ENCODE results near the gene DYNC2LI1.

The DYNC2LI1 gene

DNA sequence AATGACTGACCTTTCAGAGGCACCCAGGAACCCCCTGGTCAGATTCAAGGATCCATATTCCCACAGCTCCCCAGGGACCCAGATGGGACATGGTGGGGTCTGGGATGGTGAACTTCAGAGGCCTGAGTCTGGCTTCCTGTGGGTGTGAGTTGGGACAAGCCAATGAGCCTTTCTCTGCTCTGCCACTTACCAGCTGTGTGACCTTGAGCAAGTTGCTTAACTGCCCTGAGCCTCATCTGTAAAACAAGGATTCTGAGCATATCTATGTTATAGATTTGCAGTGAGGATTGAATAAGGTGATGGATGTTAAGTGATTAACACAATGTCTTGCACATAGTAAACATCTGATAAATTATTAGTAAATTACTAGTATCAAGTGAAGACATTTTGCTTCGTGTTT, 71.3 kb downstream of the DYNC2LI1 start:
- no peaks in the 10 kb centered on the region for H3K4me1 ChIP-seq (ENCODE audit: insufficient read depth, poor library complexity, severe bottlenecking)
- no peaks in the 10 kb centered on the region for H3K36me3 ChIP-seq (ENCODE audit: low read depth)
- no peaks in the 10 kb centered on the region for H3K27me3 ChIP-seq (ENCODE audit: insufficient read depth, poor library complexity, severe bottlenecking)
- TF ChIP-seq CTCF (IDR thresholded peaks at IDR 0.05; ENCODE audit: poor library complexity, severe bottlenecking), result no peak
- H3K9me3 ChIP-seq (ENCODE audit: severe bottlenecking), result no peaks in the 10 kb centered on the region
- no peak overlapping the region for H3K4me3 ChIP-seq (ENCODE audit: severe bottlenecking)
- H3K27ac ChIP-seq (ENCODE audit: poor library complexity, severe bottlenecking), result no peak overlapping the region
- DNase-seq (ENCODE audit: low spot score) (no peak), ATAC-seq (ENCODE audit: low read depth) (no peak)

DNA sequence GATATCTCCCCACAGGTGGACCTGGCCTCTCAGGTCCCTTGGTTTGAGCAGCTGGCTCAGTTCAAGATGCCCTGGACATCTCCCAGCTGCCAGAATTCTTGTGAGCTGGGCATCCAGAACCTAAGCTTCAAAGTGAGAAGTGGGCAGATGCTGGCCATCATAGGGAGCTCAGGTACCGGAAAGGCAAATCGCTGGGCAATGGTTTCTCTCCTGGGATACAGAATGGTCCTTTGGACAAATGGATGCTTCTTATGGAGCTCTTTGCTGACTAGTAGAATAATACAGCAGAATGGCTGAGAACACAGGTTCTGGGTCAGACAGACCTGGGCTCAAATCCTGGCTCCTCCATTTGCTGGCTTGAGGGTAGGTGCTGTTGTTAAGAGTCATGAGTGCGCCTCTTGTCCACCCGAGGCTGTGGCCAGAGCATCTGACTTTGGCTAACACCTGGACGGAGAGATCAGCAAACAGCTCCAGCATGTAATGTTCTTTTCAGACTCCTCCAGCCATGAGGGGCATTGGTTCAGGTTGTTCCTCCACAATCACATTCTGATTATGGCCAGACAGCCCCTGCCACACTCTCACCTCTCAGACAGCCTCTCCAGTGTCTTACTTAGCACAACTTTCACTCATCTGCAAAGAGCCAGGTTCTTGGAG, 72.4 kb downstream of the DYNC2LI1 start:
- no peak for DNase-seq (ENCODE audit: low spot score)
- H3K9me3 ChIP-seq (ENCODE audit: severe bottlenecking), result no peaks in the 10 kb centered on the region
- H3K36me3 ChIP-seq (ENCODE audit: low read depth), result no peaks in the 10 kb centered on the region
- no peak for TF ChIP-seq CTCF (IDR thresholded peaks at IDR 0.05; ENCODE audit: poor library complexity, severe bottlenecking)
- no peak for ATAC-seq (ENCODE audit: low read depth)
- no peak overlapping the region for H3K4me3 ChIP-seq (ENCODE audit: severe bottlenecking)
- H3K27me3 ChIP-seq (ENCODE audit: insufficient read depth, poor library complexity, severe bottlenecking), result no peaks in the 10 kb centered on the region
- H3K4me1 ChIP-seq (ENCODE audit: insufficient read depth, poor library complexity, severe bottlenecking), result no peaks in the 10 kb centered on the region
- H3K27ac ChIP-seq (ENCODE audit: poor library complexity, severe bottlenecking), result no peak overlapping the region

DNA sequence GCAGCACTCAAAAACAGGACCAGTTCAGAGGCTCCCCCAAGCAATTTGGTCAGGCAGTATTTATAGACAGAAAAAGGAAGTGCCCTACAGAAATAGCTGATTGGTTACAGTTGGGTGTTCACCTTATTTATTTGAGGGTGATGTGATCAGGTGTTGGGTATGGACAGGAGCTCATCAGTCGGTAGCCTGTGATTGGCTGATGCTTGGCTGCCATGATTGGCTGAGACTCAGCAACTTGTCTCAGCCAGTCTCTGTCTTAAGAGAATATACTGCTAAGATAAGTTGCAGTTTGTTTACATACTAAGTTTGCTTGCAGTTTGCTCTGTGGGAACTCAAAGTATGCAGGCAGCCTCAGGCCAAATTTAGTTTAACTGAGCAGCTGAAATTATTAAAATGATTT, 74.4 kb downstream of the DYNC2LI1 start:
- Histone ChIP-seq H3K4me3 (ENCODE audit: severe bottlenecking) (no peak overlapping the region), H3K27me3 (ENCODE audit: insufficient read depth, poor library complexity, severe bottlenecking) (no peaks in the 10 kb centered on the region), H3K9me3 (ENCODE audit: severe bottlenecking) (no peaks in the 10 kb centered on the region), H3K36me3 (ENCODE audit: low read depth) (no peaks in the 10 kb centered on the region), H3K4me1 (ENCODE audit: insufficient read depth, poor library complexity, severe bottlenecking) (no peaks in the 10 kb centered on the region), H3K27ac (ENCODE audit: poor library complexity, severe bottlenecking) (no peak overlapping the region)
- no peak for TF ChIP-seq CTCF (IDR thresholded peaks at IDR 0.05; ENCODE audit: poor library complexity, severe bottlenecking)
- peak; percentile 73 for ATAC-seq (ENCODE audit: low read depth)
- no peak for DNase-seq (ENCODE audit: low spot score)

DNA sequence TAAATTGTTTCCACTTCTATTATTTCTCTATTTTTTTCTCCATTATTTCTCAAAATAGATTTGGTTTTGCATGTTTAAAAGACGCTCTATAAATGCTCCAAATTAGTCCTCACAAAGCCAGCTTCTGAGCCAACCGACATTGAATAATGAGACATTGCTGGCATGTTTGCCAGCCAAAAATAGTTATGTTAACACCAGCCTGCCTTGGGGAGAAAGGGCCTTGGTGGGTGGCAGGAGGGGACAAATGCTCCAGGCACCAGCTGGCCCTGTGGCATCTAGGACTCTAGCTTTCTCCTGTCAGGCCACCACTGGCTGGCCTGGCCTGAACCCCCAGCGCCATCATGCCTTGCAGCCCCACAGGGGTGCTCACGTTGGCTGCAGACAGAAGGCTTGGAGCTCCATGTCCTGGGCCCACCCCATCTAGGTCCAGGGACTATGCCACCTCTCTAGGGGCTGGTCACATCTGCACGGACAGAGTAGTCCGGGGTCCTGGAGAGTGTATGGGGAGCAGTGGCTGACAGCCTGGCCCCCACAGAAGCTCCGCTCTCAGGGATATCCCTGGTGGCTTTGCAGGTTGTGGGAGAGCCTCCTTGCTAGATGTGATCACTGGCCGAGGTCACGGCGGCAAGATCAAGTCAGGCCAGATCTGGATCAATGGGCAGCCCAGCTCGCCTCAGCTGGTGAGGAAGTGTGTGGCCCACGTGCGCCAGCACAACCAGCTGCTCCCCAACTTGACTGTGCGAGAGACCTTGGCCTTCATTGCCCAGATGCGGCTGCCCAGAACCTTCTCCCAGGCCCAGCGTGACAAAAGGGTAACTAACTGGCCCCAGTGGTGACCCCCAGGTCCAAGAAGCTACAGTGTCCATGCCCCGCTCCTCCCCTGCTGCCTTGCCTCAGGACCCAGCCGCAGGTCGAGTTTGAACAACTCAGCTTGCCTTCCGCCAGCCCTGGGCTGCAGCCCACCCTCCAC, 77.5 kb downstream of the DYNC2LI1 start:
- Histone ChIP-seq H3K9me3 (ENCODE audit: severe bottlenecking) (no peaks in the 10 kb centered on the region), H3K27me3 (ENCODE audit: insufficient read depth, poor library complexity, severe bottlenecking) (no peaks in the 10 kb centered on the region), H3K36me3 (ENCODE audit: low read depth) (no peaks in the 10 kb centered on the region), H3K4me1 (ENCODE audit: insufficient read depth, poor library complexity, severe bottlenecking) (no peaks in the 10 kb centered on the region), H3K27ac (ENCODE audit: poor library complexity, severe bottlenecking) (no peak overlapping the region), H3K4me3 (ENCODE audit: severe bottlenecking) (no peak overlapping the region)
- no peak for TF ChIP-seq CTCF (IDR thresholded peaks at IDR 0.05; ENCODE audit: poor library complexity, severe bottlenecking)
- no peak for DNase-seq (ENCODE audit: low spot score)
- no peak for ATAC-seq (ENCODE audit: low read depth)

All from RWPE2 (cell line).